HCT116 (cell line): ENCODE data around the gene ADCY1. TPM values are rescaled to one million over a fixed set of nuclear protein-coding genes. Genes with fewer than 3 reads are reported as not detected.

Experiments
- ATAC-seq: fragments of 200-7000 bp; cut with Tn5 transposase; 2 replicates; pipeline ENCODE4 v1.9.1; 2020; ENCODE audit warnings: mild to moderate bottlenecking, moderate library complexity
- BruUV-seq: library from RNA; stranded (reverse); fragments of 400-500 nt; replicated peaks from 2 replicates; lab custom pipeline; 2021; lab: Mats Ljungman, UMichigan
- CTCF ChIA-PET: fragments of 300-600 bp; sonication (Branson Sonifier 250); formaldehyde crosslinking; loops from one replicate; lab custom pipeline; 2021; ENCODE audit warnings: antibody characterized with exemption; lab: Charles Lee
- POLR2A ChIA-PET: fragments of 300-600, 350-600 bp; sonication (Branson Sonifier 250); formaldehyde crosslinking; loops from one replicate; lab custom pipeline; 2021; ENCODE audit warnings: antibody characterized with exemption; lab: Charles Lee
- RAD21 ChIA-PET, 2 experiments: fragments of 300-600 bp; sonication (Branson Sonifier 250); formaldehyde crosslinking; loops; one replicate each; lab custom pipeline; 2023; ENCODE audit warnings: low total read pairs in 2 of 2; ENCODE audit not compliant: uncharacterized antibody in 2 of 2, unreplicated experiment in 2 of 2, low non-redundant PET in 1 of 2; lab: Charles Lee
- DNase-seq: peaks from one replicate; pipeline ENCODE4 v3.0.0-alpha.2; 2010; ENCODE audit warnings: low read depth, low spot score
- H2AFZ ChIP-seq: fragments of 200-600 bp; shearing (Covaris generic), sonication (generic); 2 replicates; pipeline ENCODE4 v1.6.1; 2017; ENCODE audit warnings: low read depth, mixed run types, mixed read lengths, antibody characterized with exemption, low read length; ENCODE audit not compliant: poor library complexity, severe bottlenecking
- H3K27ac ChIP-seq: 2 replicates; pipeline ENCODE4 v1.5.1; 2012; ENCODE audit warnings: low read depth, low read length
- H3K27me3 ChIP-seq: fragments of 200-600 bp; sonication (generic); 2 replicates; pipeline ENCODE4 v1.6.1; 2016; ENCODE audit warnings: mixed run types, low read length, mixed read lengths; ENCODE audit not compliant: insufficient read depth
- H3K36me3 ChIP-seq, 2 experiments: fragments of 200-500 bp in 1 of 2; fragments of 200-600 bp in 1 of 2; sonication (Bioruptor generic) in 1 of 2; sonication (generic) in 1 of 2; 2 replicates each; pipeline versions ENCODE4 v1.5.1 to v1.6.1; 2014 to 2016; ENCODE audit warnings: low read length in 2 of 2, inconsistent platforms in 1 of 2, mixed read lengths in 1 of 2, mixed run types in 1 of 2; ENCODE audit not compliant: insufficient read depth in 2 of 2, control insufficient read depth in 1 of 2
- H3K4me1 ChIP-seq, 2 experiments: fragments of 200-600 bp in 1 of 2; sonication (generic) in 1 of 2; 2 replicates each; pipeline versions ENCODE4 v1.5.1 to v1.6.1; 2012 to 2017; ENCODE audit warnings: low read length in 2 of 2, inconsistent platforms in 1 of 2, mild to moderate bottlenecking in 1 of 2, mixed read lengths in 1 of 2, mixed run types in 1 of 2, moderate library complexity in 1 of 2; ENCODE audit not compliant: insufficient read depth in 2 of 2, control insufficient read depth in 1 of 2
- H3K4me2 ChIP-seq: fragments of 200-600 bp; sonication (generic); 2 replicates; pipeline ENCODE4 v1.6.1; 2017; ENCODE audit warnings: mixed run types, low read length, mixed read lengths
- H3K4me3 ChIP-seq, 2 experiments: fragments of 200-600 bp in 1 of 2; sonication (generic) in 1 of 2; replicated peaks in 1 of 2; 2 replicates each; pipeline ENCODE4 v1.5.1; 2011 to 2016; ENCODE audit warnings: low read length in 2 of 2, control low read depth in 1 of 2, low read depth in 1 of 2, mild to moderate bottlenecking in 1 of 2, mixed read lengths in 1 of 2, mixed run types in 1 of 2
- H3K79me2 ChIP-seq: fragments of 200-600 bp; sonication (generic); 2 replicates; pipeline ENCODE4 v1.6.1; 2017; ENCODE audit warnings: mild to moderate bottlenecking, mixed run types, low read length, moderate library complexity, mixed read lengths; ENCODE audit not compliant: insufficient read depth
- H3K9ac ChIP-seq: fragments of 200-600 bp; sonication (generic); 2 replicates; pipeline ENCODE4 v1.6.1; 2016; ENCODE audit warnings: low read length, mixed read lengths
- H3K9me2 ChIP-seq: fragments of 200-600 bp; sonication (generic), shearing (Covaris generic); 2 replicates; pipeline ENCODE4 v1.6.1; 2017; ENCODE audit warnings: mixed run types, mild to moderate bottlenecking, moderate library complexity; ENCODE audit not compliant: insufficient read depth
- H3K9me3 ChIP-seq, 2 experiments: fragments of 200-500 bp in 1 of 2; fragments of 200-600 bp in 1 of 2; sonication (Bioruptor generic) in 1 of 2; sonication (generic) in 1 of 2; 2 replicates each; pipeline ENCODE4 v1.6.1; 2014 to 2017; ENCODE audit warnings: low read length in 2 of 2, mixed read lengths in 2 of 2, inconsistent platforms in 1 of 2, low read depth in 1 of 2, mild to moderate bottlenecking in 1 of 2, mixed run types in 1 of 2, moderate library complexity in 1 of 2; ENCODE audit not compliant: control insufficient read depth in 1 of 2, insufficient read depth in 1 of 2
- H4K20me1 ChIP-seq: fragments of 200-600 bp; sonication (generic), shearing (Covaris generic); 2 replicates; pipeline ENCODE4 v1.6.1; 2017; ENCODE audit warnings: mixed run types, mild to moderate bottlenecking, moderate library complexity; ENCODE audit not compliant: insufficient read depth
- ATF3 ChIP-seq: IDR thresholded peaks from 2 replicates; pipeline ENCODE4 v1.6.1; 2012
- CBX3 ChIP-seq: IDR thresholded peaks from 2 replicates; pipeline ENCODE4 v1.6.1; 2012; ENCODE audit warnings: low read depth
- CEBPB ChIP-seq: IDR thresholded peaks from 2 replicates; pipeline ENCODE4 v1.6.1; 2012; ENCODE audit warnings: low read depth
- CTCF ChIP-seq, 3 experiments: fragments of 200-600 bp in 1 of 3; sonication (generic) in 1 of 3; IDR thresholded peaks in 2 of 3; conservative IDR thresholded peaks in 1 of 3; 2 replicates each; pipeline ENCODE4 v1.5.1; 2012 to 2017; ENCODE audit warnings: low read depth in 2 of 3, low read length in 2 of 3, antibody characterized with exemption in 1 of 3, borderline replicate concordance in 1 of 3, control low read depth in 1 of 3, mild to moderate bottlenecking in 1 of 3, mixed read lengths in 1 of 3, mixed run types in 1 of 3, moderate library complexity in 1 of 3; ENCODE audit not compliant: insufficient read depth in 1 of 3
- EGR1 ChIP-seq: IDR thresholded peaks from 2 replicates; pipeline ENCODE4 v1.6.1; 2012; ENCODE audit warnings: low read depth
- ELF1 ChIP-seq: IDR thresholded peaks from 2 replicates; pipeline ENCODE4 v1.6.1; 2012; ENCODE audit warnings: low read depth, borderline replicate concordance
- EZH2 ChIP-seq: fragments of 200-600 bp; sonication (generic); IDR thresholded peaks from 2 replicates; pipeline ENCODE4 v1.6.1; 2017; ENCODE audit warnings: antibody characterized with exemption, mixed run types
- EZH2phosphoT487 ChIP-seq: fragments of 200-600 bp; IDR thresholded peaks from 2 replicates; pipeline ENCODE4 v1.6.1; 2018; ENCODE audit warnings: antibody characterized with exemption, borderline replicate concordance
- FOSL1 ChIP-seq: IDR thresholded peaks from 2 replicates; pipeline ENCODE4 v1.6.1; 2012; ENCODE audit warnings: low read depth
- RAD21 ChIP-seq: IDR thresholded peaks from 2 replicates; pipeline ENCODE4 v1.6.1; 2012; ENCODE audit warnings: low read depth, mild to moderate bottlenecking
- REST ChIP-seq: IDR thresholded peaks from 2 replicates; pipeline ENCODE4 v1.6.1; 2012; ENCODE audit warnings: low read depth
- SIN3A ChIP-seq: IDR thresholded peaks from 2 replicates; pipeline ENCODE4 v1.6.1; 2012; ENCODE audit warnings: low read depth
- SP1 ChIP-seq: IDR thresholded peaks from 2 replicates; pipeline ENCODE4 v1.6.1; 2012; ENCODE audit warnings: low read depth
- YY1 ChIP-seq: IDR thresholded peaks from 2 replicates; pipeline ENCODE4 v1.6.1; 2011; ENCODE audit warnings: low read length, low read depth, moderate library complexity, mild to moderate bottlenecking; ENCODE audit not compliant: insufficient replicate concordance; ENCODE audit errors: extremely low read depth
- intact Hi-C: fragments of 100-400 bp; cut with micrococcal nuclease; formaldehyde crosslinking; loops from 2 replicates; pipeline ENCODE4 v1.10.0; 2022
- total RNA-seq: library from RNA; stranded (reverse); gene quantifications from one replicate; pipeline ENCODE4 v1.2.1, GENCODE V29; 2021; ENCODE audit not compliant: unreplicated experiment

ADCY1 gene
- total RNA-seq, 1 experiment from 2014 or later = 0.05 TPM

- H3K9ac ChIP-seq = no peak overlapping the region
- intact Hi-C loops = no loop called here
- peaks cover 35% of the 10 kb centered on the region for H3K27me3 ChIP-seq
- TF ChIP-seq EGR1 = no peak
- TF ChIP-seq EZH2phosphoT487 = no peak
- TF ChIP-seq EZH2 = no peak
- TF ChIP-seq SIN3A = no peak
- no peak for TF ChIP-seq ELF1
- no peak for TF ChIP-seq CTCF (IDR thresholded peaks at IDR 0.05 in 2 of 3, conservative IDR thresholded peaks at IDR 0.05 in 1 of 3; ENCODE audit: borderline replicate concordance in 1 of 3, insufficient read depth in 1 of 3, low read depth in 2 of 3, low read length in 2 of 3)
- no peak for TF ChIP-seq RAD21
- TF ChIP-seq CEBPB = no peak
- TF ChIP-seq REST = no peak
- TF ChIP-seq FOSL1 = no peak
- no peak for TF ChIP-seq ATF3
- no peak for TF ChIP-seq SP1
- TF ChIP-seq YY1 = no peak
- TF ChIP-seq CBX3 = no peak
- H3K36me3 ChIP-seq = no peaks in the 10 kb centered on the region
- no peaks in the 10 kb centered on the region for H3K79me2 ChIP-seq
- no peak overlapping the region for H3K4me2 ChIP-seq
- no peaks in the 10 kb centered on the region for H3K9me3 ChIP-seq
- ChIA-PET RAD21 (no interaction called here), CTCF (no interaction called here), POLR2A (no interaction called here)
- no peak overlapping the region for H3K4me3 ChIP-seq
- no peak overlapping the region for H2AFZ ChIP-seq
- H3K4me1 ChIP-seq = no peaks in the 10 kb centered on the region
- no TSS peak for BruUV-seq
- ATAC-seq (no peak), DNase-seq (no peak)
- no peak overlapping the region for H3K27ac ChIP-seq
- no peaks in the 10 kb centered on the region for H3K9me2 ChIP-seq
- H4K20me1 ChIP-seq = no peaks in the 10 kb centered on the region
These were observed 57.4 kb downstream of the ADCY1 start for GRCh38 chr7:45631569-45631968.
